ELR (cell line): ENCODE data around the gene UBE2G1.
"Not testable (repeated sequence)": the region's sequence is repeated elsewhere in the genome, so short reads cannot be mapped to it uniquely, and the experiment has no call there.

Source experiments
- DNase-seq: peaks from one replicate; pipeline ENCODE4 v3.0.0-alpha.2; 2015; ENCODE audit warnings: low read depth

Gene UBE2G1, protein sequence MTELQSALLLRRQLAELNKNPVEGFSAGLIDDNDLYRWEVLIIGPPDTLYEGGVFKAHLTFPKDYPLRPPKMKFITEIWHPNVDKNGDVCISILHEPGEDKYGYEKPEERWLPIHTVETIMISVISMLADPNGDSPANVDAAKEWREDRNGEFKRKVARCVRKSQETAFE

DNA sequence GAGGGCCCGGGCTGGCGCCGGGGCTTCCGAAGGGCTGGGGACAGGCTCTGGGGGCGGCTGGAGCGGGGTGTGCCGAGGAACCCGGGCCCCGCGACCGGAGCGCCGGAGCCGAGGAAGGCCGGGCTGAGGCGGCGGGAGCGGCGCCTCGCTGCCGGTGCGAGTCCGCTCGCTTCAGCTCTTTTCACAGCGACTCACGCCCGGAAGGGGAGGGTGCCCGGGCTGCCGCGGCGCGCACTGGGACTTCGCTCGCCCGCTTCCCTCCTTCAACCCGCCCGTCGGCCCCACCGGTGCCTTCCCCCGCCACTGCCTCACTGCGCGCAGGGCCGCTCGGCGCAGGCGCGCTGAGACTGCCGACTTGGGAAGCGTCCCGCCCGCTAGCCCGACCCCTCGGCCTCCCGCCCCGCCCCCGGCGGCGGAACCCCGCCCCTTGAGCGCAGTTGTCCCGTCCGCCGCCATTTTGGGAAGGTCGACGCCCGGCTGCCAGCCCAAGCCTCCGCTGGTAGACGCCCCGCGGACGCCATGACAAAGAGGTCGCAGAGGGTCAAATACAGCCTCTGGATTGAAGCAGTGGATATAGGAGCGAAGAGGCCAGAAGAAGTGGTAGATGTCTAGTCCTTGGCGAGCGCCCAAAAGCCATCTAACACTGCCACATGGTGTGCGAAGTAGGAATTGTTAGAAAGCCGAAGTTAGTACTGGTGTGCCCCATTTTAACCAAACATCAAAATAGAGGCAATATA is at the start of gene UBE2G1:
Gene UBE2G1 (minus strand): TSS at position 349 of the 737 bp plus-strand sequence. CDS start 359 bp downstream, outside the sequence.
- peak; percentile 97 for DNase-seq

- peak; percentile 89 for DNase-seq
Measured at GRCh38 chr17:4412933-4413831, 46.7 kb upstream of the UBE2G1 start.

DNA sequence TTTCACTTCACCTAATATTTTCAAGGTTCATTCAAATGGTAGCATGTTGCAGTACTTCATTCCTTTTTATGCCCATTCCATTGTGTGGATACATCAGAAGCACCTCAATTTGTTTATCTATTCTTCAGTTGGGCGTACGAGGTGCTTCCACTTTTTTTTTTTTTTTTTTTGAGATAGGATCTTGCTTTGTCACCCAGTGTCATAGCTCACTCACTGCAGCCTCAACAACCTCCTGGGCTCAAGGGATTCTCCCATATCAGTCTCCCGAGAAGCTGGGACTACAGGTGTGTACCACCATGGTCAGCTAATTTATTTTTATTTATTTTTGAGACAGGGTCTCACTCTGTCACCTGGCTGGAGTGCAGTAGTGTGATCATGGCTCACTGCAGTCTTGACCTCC is 44.7 kb upstream of the UBE2G1 start:
- no peak for DNase-seq

GRCh38 chr17:4409659-4410058 is 43.2 kb upstream of the UBE2G1 start:
- DNase-seq = no peak

DNA sequence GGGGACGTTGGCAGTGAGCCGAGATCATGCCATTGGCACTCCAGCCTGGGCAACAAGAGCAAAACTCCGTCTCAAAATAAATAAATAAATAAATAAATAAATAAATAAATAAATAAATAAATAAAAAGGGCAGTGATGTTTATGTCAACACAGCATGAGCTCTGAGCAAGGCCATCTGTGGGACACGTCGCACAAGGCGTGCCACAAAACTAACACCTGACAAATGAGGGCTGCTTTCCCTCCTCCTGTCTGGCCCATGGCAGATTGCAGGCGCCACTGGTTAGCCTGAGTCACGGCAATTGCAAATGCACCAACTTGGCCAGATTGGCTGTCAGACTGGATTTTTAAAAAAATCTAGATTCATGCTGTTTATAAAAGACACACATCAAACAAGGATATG is 41.4 kb upstream of the UBE2G1 start:
- peak; percentile 52 for DNase-seq

- peak; percentile 26 for DNase-seq
Measured at GRCh38 chr17:4407216-4407615, 40.7 kb upstream of the UBE2G1 start.

DNA sequence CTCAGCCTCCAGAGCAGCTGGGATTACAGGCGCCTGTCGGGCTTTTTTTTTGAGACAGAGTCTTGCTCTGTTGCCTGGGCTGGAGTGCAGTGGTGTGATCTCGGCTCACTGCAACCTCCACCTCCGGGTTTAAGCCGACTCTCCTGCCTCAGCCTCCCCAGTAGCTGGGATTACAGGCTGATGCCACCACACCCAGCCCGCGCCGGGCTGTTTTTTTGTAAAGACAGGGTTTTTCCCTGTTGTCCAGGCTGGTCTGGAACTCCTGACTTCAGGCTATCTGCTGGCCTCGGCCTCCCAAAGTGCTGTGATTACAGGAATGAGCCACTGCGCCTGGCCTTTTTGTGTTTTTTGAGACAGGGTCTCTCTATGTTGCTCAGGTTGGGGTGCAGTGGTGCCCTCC is 39.9 kb upstream of the UBE2G1 start:
- DNase-seq = no peak

DNA sequence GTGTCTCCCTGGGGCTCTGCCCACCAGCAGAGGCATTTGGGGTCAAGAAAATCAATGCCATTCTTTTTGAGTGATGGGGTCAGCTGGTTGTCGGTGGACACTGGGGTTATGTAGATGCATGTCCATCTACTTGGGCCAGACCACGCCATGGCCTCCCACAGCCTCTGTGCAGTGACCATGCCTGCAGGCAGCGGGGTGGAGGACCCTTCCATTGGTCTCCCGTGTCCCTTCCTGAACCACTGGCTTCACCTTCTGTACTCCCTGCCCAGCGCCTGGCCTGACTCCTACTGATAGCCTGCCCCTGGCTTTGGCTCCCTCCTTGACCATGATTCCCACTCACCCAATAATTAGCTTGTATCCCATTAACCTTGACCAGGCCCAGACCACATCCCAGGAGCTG is 39.2 kb upstream of the UBE2G1 start:
- no peak for DNase-seq

GRCh38 chr17:4405038-4405669 is 38.7 kb upstream of the UBE2G1 start:
- no peak for DNase-seq

DNA sequence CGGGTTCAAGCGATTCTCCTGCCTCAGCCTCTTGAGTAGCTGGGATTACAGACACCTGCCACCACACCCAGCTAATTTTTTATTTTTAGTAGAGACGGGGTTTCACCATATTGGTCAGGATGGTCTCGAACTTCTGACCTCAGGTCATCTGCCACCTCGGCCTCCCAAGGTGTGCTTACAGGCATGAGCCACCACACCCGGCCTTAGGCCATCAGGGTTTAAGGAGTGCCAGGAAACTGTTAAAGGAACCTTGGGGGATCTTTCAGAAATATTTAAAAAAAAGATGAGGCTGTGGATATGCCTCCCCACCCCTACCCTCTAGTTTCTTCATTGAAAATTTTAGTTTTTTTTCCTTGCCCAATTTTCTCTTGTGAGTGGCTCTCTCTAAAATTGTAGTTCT is 31.4 kb upstream of the UBE2G1 start:
- no peak for DNase-seq

GRCh38 chr17:4395111-4395478 is 28.6 kb upstream of the UBE2G1 start:
- no peak for DNase-seq

GRCh38 chr17:4394208-4395110 is 28.0 kb upstream of the UBE2G1 start:
- peak; percentile 75 for DNase-seq

DNA sequence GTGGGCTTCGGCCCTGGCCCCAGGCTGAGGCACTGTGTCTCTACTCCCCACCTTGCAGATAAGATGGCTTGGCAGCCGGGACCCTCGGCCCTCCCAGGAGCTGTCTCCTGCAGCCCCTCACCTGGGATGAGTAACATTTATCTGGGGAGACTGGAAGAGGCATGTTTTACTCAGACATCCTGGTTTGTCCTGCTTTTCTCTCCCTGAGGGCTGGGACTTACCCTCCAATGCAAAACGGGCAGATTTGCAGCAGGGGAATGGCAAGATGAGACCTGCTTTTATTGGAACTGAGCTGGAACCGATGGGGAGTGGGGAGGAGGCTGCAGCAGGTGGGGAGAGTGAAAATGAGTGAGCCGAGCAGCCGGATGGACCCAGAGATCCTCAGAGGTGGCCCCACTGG is 27.3 kb upstream of the UBE2G1 start:
- DNase-seq = no peak

- DNase-seq = no peak
Measured at GRCh38 chr17:4389079-4389478, 22.6 kb upstream of the UBE2G1 start.

- no peak for DNase-seq
Measured at GRCh38 chr17:4387137-4387536, 20.7 kb upstream of the UBE2G1 start.

DNA sequence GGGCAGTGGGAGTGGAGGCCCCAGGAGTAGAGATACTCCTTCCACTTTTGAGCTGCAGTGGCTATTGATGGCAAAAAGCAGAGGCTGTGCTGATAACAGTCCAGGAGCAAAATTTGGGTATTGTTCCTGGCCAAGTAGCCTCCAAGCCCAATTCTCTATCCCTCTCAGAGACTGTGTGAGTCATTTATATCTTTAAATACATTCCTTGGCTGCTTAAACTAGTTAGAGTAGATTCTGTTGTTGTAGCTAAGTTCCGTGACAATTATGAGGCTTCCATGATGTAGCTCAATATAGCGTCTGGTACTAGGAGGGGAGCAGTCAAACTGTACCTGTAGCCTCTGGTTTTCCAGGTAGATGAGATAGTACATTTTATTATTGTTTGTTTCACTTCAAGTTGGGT is 19.9 kb upstream of the UBE2G1 start:
- no peak for DNase-seq

GRCh38 chr17:4381690-4382671 is 15.5 kb upstream of the UBE2G1 start:
- no peak for DNase-seq

DNA sequence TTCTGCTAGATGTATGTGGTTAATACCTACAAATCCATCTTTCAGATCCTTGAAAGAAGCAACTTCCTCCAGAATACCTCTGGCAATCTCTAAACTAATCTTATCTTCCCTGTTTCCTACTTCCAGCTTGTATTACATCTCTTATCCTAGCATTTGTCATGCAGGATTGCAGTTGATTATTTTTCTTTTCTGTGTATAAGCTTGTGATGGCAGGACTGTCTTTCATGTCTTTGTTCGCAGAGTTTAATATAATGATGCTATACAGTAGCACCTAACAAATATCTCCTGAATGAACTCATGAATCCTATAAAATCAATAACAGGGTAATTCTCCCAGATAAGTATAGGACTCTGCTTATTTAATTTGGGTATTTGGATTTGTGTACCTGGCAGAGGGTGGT is 12.2 kb upstream of the UBE2G1 start:
- DNase-seq = no peak

DNA sequence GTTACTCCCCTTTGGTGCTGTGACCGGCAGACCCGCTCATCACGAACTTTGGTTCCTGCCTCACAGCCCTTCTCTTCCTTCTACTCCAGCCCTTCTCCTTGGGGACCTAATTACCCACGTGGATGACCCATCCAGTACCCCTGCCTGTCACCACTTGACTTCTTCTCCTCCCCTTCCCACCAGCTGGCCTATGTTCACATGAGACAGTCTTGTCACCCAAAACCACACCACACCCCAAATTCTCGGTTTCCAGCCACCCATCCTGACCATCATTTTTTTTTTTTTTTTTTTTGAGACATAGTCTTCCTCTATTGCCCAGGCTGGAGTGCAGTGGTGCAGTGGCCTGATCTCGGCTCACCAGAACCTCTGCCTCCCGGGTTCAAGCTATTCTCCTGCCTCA is 10.8 kb upstream of the UBE2G1 start:
- not testable (repeated sequence) for DNase-seq

DNA sequence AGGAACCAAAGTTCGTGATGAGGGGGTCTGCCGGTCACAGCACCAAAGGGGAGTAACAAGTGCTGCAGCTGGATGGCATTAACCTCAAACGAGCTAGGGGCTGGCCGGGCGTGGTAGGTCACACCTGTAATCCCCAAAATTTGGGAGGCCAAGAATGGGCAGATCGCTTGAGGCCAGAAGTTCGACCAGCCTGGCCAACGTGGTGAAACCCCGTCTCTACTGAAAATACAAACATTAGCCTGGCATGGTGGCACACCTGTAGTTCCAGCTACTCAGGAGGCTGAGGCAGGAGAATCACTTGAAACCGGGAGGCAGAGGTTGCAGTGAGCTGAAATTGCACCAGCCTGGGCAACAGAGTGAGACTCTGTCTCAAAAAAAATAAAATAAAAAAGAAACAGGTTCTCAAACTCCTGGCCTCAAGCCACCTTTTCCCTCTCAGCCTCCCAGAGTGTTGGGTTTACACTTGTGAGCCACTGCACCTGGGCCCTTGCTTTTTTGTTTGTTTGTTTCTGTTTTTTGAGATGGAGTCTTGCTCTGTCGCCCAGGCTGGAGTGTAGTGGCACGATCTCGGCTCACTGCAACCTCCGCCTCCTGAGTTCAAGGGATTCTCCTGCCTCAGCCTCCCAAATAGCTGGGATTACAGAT is 9.4 kb upstream of the UBE2G1 start:
- DNase-seq = not testable (repeated sequence)
